ENCODE data around the gene GATA1. TPM values are rescaled to one million over a fixed set of nuclear protein-coding genes. Genes with fewer than 3 reads are reported as not detected.

Gene GATA1
- total and polyA plus RNA-seq, 8 donors, result 0.37 to 9.4 TPM; not detected in 6

DNA sequence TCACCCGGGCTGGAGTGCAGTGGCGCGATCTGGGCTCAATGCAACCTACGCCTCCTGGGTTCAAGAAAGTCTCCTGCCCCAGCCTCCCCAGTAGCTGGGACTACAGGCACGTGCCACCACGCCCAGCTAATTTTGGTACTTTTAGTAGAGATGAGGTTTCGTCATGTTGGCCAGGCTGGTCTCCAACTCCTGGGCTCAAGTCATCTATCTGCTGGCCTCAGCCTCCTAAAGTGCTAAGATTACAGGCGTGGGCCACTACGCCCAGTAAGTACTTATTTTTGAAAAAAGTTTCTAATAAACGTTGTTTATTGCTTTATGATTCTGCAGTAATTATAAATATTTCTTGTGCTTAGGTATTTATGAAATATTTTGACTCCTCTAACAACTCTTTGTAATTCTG, 53.3 kb downstream of the GATA1 start:
- H3K4me1 ChIP-seq, result peaks cover 0 to 9% (median 6%) of the 10 kb centered on the region in 4 donors
- H3K27ac ChIP-seq, result no peak overlapping the region
- no peak overlapping the region for H3K4me3 ChIP-seq
- TF ChIP-seq POLR2AphosphoS5 (IDR thresholded peaks at IDR 0.05), result no peak
- TF ChIP-seq EP300 (IDR thresholded peaks at IDR 0.05), result no peak
- TF ChIP-seq POLR2A (IDR thresholded peaks at IDR 0.05), result no peak
- TF ChIP-seq, protein P1, sequence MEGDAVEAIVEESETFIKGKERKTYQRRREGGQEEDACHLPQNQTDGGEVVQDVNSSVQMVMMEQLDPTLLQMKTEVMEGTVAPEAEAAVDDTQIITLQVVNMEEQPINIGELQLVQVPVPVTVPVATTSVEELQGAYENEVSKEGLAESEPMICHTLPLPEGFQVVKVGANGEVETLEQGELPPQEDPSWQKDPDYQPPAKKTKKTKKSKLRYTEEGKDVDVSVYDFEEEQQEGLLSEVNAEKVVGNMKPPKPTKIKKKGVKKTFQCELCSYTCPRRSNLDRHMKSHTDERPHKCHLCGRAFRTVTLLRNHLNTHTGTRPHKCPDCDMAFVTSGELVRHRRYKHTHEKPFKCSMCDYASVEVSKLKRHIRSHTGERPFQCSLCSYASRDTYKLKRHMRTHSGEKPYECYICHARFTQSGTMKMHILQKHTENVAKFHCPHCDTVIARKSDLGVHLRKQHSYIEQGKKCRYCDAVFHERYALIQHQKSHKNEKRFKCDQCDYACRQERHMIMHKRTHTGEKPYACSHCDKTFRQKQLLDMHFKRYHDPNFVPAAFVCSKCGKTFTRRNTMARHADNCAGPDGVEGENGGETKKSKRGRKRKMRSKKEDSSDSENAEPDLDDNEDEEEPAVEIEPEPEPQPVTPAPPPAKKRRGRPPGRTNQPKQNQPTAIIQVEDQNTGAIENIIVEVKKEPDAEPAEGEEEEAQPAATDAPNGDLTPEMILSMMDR (IDR thresholded peaks at IDR 0.05), result no peak
- no peak for DNase-seq
- peaks cover 0 to 15% (median 13%) of the 10 kb centered on the region in 3 donors for H3K27me3 ChIP-seq
- WGBS, 5 donors, result 82 to 87% (median 85%) methylated on average over 10 of the region's 10 CpGs
- no peaks in the 10 kb centered on the region for H3K9me3 ChIP-seq
- intact Hi-C loops (cut with DNase I; ENCODE audit: low total_unique reads), result no loop called here
- no peaks in the 10 kb centered on the region for H3K36me3 ChIP-seq

Small RNAs within 50 kb of the gene (small RNA-seq; reads per million reads assigned to genes)
- 0 reads per million in 4 donors for gene RNU6-29P

Other genes with a start within 250 kb of the GATA1 start
- 10 to 100 TPM in 2 of 5 donors, 1 to 10 TPM in 2, not detected in 1; 4.6 to 13.6 (median 9.0) TPM for gene TBC1D25, start 246.9 kb upstream of the GATA1 start, total RNA-seq
- gene TBC1D25, start 246.9 kb upstream of the GATA1 start, polyA plus RNA-seq, result 1 to 10 TPM; 5.2 to 6.5 (median 5.9) TPM
- 100 to 1,000 TPM; 109 to 419 (median 165) TPM for gene RBM3, start 212.1 kb upstream of the GATA1 start, total RNA-seq
- gene RBM3, start 212.1 kb upstream of the GATA1 start, polyA plus RNA-seq, result 100 to 1,000 TPM; 106 to 229 (median 122) TPM
- 100 to 1,000 TPM in 4 of 5 donors, 10 to 100 TPM in 1; 52.0 to 433 (median 194) TPM for gene WDR13, start 189.1 kb upstream of the GATA1 start, total RNA-seq
- gene WDR13, start 189.1 kb upstream of the GATA1 start, polyA plus RNA-seq, result 100 to 1,000 TPM; 121 to 197 (median 165) TPM
- gene WAS, start 102.8 kb upstream of the GATA1 start, total RNA-seq, result 1 to 10 TPM; 2.3 to 8.4 (median 4.1) TPM
- 1 to 10 TPM; 3.7 to 6.2 (median 4.9) TPM for gene WAS, start 102.8 kb upstream of the GATA1 start, polyA plus RNA-seq
- gene SUV39H1, start 89.9 kb upstream of the GATA1 start, total RNA-seq, result 1 to 10 TPM; 1.8 to 5.5 (median 4.5) TPM
- 1 to 10 TPM; 3.4 to 4.7 (median 3.7) TPM for gene SUV39H1, start 89.9 kb upstream of the GATA1 start, polyA plus RNA-seq
- gene GLOD5, start 24.8 kb upstream of the GATA1 start, total RNA-seq, result not detected
- gene GLOD5, start 24.8 kb upstream of the GATA1 start, polyA plus RNA-seq, result 1 to 10 TPM; 1.7 to 2.1 (median 1.7) TPM
- gene HDAC6, start 15.5 kb downstream of the GATA1 start, total RNA-seq, result 100 to 1,000 TPM in 3 of 5 donors, 10 to 100 TPM in 2; 41.0 to 356 (median 104) TPM
- 10 to 100 TPM; 20.9 to 70.9 (median 31.6) TPM for gene HDAC6, start 15.5 kb downstream of the GATA1 start, polyA plus RNA-seq
- not detected for gene ERAS, start 39.9 kb downstream of the GATA1 start, total RNA-seq
- not detected for gene ERAS, start 39.9 kb downstream of the GATA1 start, polyA plus RNA-seq
- 10 to 100 TPM in 2 of 5 donors, 1 to 10 TPM in 3; 1.3 to 46.6 (median 7.0) TPM for gene PCSK1N, start 49.0 kb downstream of the GATA1 start, total RNA-seq
- gene PCSK1N, start 49.0 kb downstream of the GATA1 start, polyA plus RNA-seq, result 10 to 100 TPM; 12.4 to 15.3 (median 13.1) TPM
- 10 to 100 TPM in 3 of 5 donors, 1 to 10 TPM in 2; 2.9 to 24.1 (median 14.3) TPM for gene TIMM17B, start 111.2 kb downstream of the GATA1 start, total RNA-seq
- gene TIMM17B, start 111.2 kb downstream of the GATA1 start, polyA plus RNA-seq, result 10 to 100 TPM; 43.4 to 77.2 (median 50.8) TPM
- gene PQBP1, start 111.3 kb downstream of the GATA1 start, total RNA-seq, result 100 to 1,000 TPM in 1 of 5 donors, 10 to 100 TPM in 3, 1 to 10 TPM in 1; 4.7 to 148 (median 58.9) TPM
- gene PQBP1, start 111.3 kb downstream of the GATA1 start, polyA plus RNA-seq, result 100 to 1,000 TPM; 106 to 133 (median 118) TPM
- 10 to 100 TPM in 3 of 5 donors, 1 to 10 TPM in 1, not detected in 1; 4.3 to 25.4 (median 14.5) TPM for gene SLC35A2, start 125.1 kb downstream of the GATA1 start, total RNA-seq
- gene SLC35A2, start 125.1 kb downstream of the GATA1 start, polyA plus RNA-seq, result 10 to 100 TPM in 1 of 3 donors, 1 to 10 TPM in 2; 6.9 to 12.3 (median 10.0) TPM
- 10 to 100 TPM in 2 of 5 donors, 1 to 10 TPM in 3; 1.2 to 33.2 (median 9.6) TPM for gene PIM2, start 132.4 kb downstream of the GATA1 start, total RNA-seq
- gene PIM2, start 132.4 kb downstream of the GATA1 start, polyA plus RNA-seq, result 10 to 100 TPM in 2 of 3 donors, 1 to 10 TPM in 1; 7.3 to 12.7 (median 10.3) TPM
- gene OTUD5, start 171.0 kb downstream of the GATA1 start, total RNA-seq, result 100 to 1,000 TPM in 1 of 5 donors, 10 to 100 TPM in 4; 16.1 to 163 (median 18.1) TPM
- 10 to 100 TPM; 23.0 to 26.4 (median 25.5) TPM for gene OTUD5, start 171.0 kb downstream of the GATA1 start, polyA plus RNA-seq
- gene KCND1, start 185.3 kb downstream of the GATA1 start, total RNA-seq, result 1 to 10 TPM in 1 of 5 donors, under 1 TPM in 1, not detected in 3; 0.45 to 2.4 TPM
- under 1 TPM; 0.15 to 0.68 (median 0.19) TPM for gene KCND1, start 185.3 kb downstream of the GATA1 start, polyA plus RNA-seq
- 100 to 1,000 TPM in 1 of 5 donors, 10 to 100 TPM in 4; 30.7 to 127 (median 58.9) TPM for gene GRIPAP1, start 215.7 kb downstream of the GATA1 start, total RNA-seq
- 10 to 100 TPM; 15.6 to 21.0 (median 16.3) TPM for gene GRIPAP1, start 215.7 kb downstream of the GATA1 start, polyA plus RNA-seq